ENCODE results near the gene ITGB8. TPM values are rescaled to one million over a fixed set of nuclear protein-coding genes. Genes with fewer than 3 reads are reported as not detected.

The ITGB8 gene
- total RNA-seq, 1 experiment from 2014 or later = 1.9 TPM

- TF ChIP-seq ZNF512 (CRISPR knock-in tag; IDR thresholded peaks at IDR 0.05; ENCODE audit: borderline replicate concordance) (no peak), JAZF1 (CRISPR knock-in tag; IDR thresholded peaks at IDR 0.05) (no peak), TP53 (CRISPR knock-in tag; IDR thresholded peaks at IDR 0.05) (no peak), JUN (CRISPR knock-in tag; IDR thresholded peaks at IDR 0.05) (no peak), CBFB (CRISPR knock-in tag; IDR thresholded peaks at IDR 0.05; ENCODE audit: low read depth) (no peak), SMAD4 (CRISPR knock-in tag; IDR thresholded peaks at IDR 0.05) (no peak), NR1H2 (CRISPR knock-in tag; IDR thresholded peaks at IDR 0.05) (no peak), ZNF138 (CRISPR knock-in tag; conservative IDR thresholded peaks at IDR 0.05) (no peak), NFATC4 (CRISPR knock-in tag; IDR thresholded peaks at IDR 0.05) (no peak), SP1 (CRISPR knock-in tag; conservative IDR thresholded peaks at IDR 0.05) (no peak; the same call in 1 of the 2 replicates), E2F1 (CRISPR knock-in tag; IDR thresholded peaks at IDR 0.05) (no peak), SMAD3 (CRISPR knock-in tag; IDR thresholded peaks at IDR 0.05; ENCODE audit: borderline replicate concordance) (no peak), PRRX2 (CRISPR knock-in tag; IDR thresholded peaks at IDR 0.05) (no peak), ZNF532 (CRISPR knock-in tag; IDR thresholded peaks at IDR 0.05; ENCODE audit: borderline replicate concordance) (no peak), TEAD4 (CRISPR knock-in tag; IDR thresholded peaks at IDR 0.05) (no peak), ZNF425 (CRISPR knock-in tag; conservative IDR thresholded peaks at IDR 0.05) (no peak), ZNF671 (CRISPR knock-in tag; IDR thresholded peaks at IDR 0.05) (no peak), ZNF232 (CRISPR knock-in tag; IDR thresholded peaks at IDR 0.05) (peak; percentile 63; the same call in 1 of the 2 replicates), ELF4 (CRISPR knock-in tag; IDR thresholded peaks at IDR 0.05; ENCODE audit: low read depth) (no peak), MLX (CRISPR knock-in tag; IDR thresholded peaks at IDR 0.05) (no peak), CREM (CRISPR knock-in tag; IDR thresholded peaks at IDR 0.05) (no peak), TCF7 (CRISPR knock-in tag; IDR thresholded peaks at IDR 0.05; ENCODE audit: low read depth) (no peak), NR2C2 (CRISPR knock-in tag; IDR thresholded peaks at IDR 0.05) (no peak), ARID4B (CRISPR knock-in tag; IDR thresholded peaks at IDR 0.05; ENCODE audit: borderline replicate concordance) (no peak; the same call in 1 of the 2 replicates), ESRRA (CRISPR knock-in tag; IDR thresholded peaks at IDR 0.05; ENCODE audit: borderline replicate concordance) (0 out of 2 replicates have a peak, but pooled peaks have one; percentile 29)
Measured at GRCh38 chr7:20330928-20331909, 519 bp downstream of the ITGB8 start (continued).
